Body of pancreas (tissue), 4 donors: Measurements from ENCODE around the gene DENND2D.

Experiments used
- CTCF ChIP-seq, 7 experiments: fragments of 450-650 bp in 4 of 7; fragments of 200-600 bp in 3 of 7; sonication (generic) in 3 of 7; IDR thresholded peaks; one replicate each; pipeline ENCODE4 v1.5.1; 2016 to 2019; ENCODE audit warnings: antibody characterized with exemption in 7 of 7
- POLR2A ChIP-seq, 3 donors: fragments of 450-650 bp; IDR thresholded peaks; one replicate each; pipeline ENCODE4 v1.6.1; 2016; ENCODE audit warnings: antibody characterized with exemption in 3 of 3, mild to moderate bottlenecking in 2 of 3

GRCh38 chr1:111204983-111205713 is 4.7 kb upstream of the DENND2D start:
- no peak for TF ChIP-seq CTCF (IDR thresholded peaks at IDR 0.05)
- no peak for TF ChIP-seq POLR2A (IDR thresholded peaks at IDR 0.05)
